OCI-LY7 (cell line): ENCODE measurements around the gene LGI4. TPM values are rescaled to one million over a fixed set of nuclear protein-coding genes. Genes with fewer than 3 reads are reported as not detected.

Experiments
- BruUV-seq: library from RNA; stranded (reverse); fragments of 400-500 nt; replicated peaks from 2 replicates; lab custom pipeline; 2021; lab: Mats Ljungman, UMichigan
- CTCF ChIA-PET: fragments of 300-600 bp; sonication (Branson Sonifier 250); formaldehyde crosslinking; loops from one replicate; lab custom pipeline; 2022; ENCODE audit warnings: antibody characterized with exemption; ENCODE audit not compliant: unreplicated experiment; lab: Charles Lee
- POLR2A ChIA-PET: fragments of 300-600 bp; sonication (Branson Sonifier 250); formaldehyde crosslinking; loops from one replicate; lab custom pipeline; 2022; ENCODE audit warnings: antibody characterized with exemption; lab: Charles Lee
- DNase-seq: peaks from one replicate; pipeline ENCODE4 v3.0.0-alpha.2; 2015; ENCODE audit warnings: low spot score
- H2AFZ ChIP-seq: fragments of 200-600 bp; sonication (generic), shearing (Covaris generic); 2 replicates; pipeline ENCODE4 v1.6.1; 2014; ENCODE audit warnings: mild to moderate bottlenecking, antibody characterized with exemption, low read length, moderate library complexity
- H3K27ac ChIP-seq: fragments of 200-600 bp; sonication (generic); 2 replicates; pipeline ENCODE4 v1.5.1; 2014; ENCODE audit warnings: mixed run types, low read depth, mild to moderate bottlenecking, moderate library complexity, low read length, inconsistent platforms; ENCODE audit not compliant: poor library complexity, severe bottlenecking
- H3K36me3 ChIP-seq: fragments of 200-600 bp; sonication (generic); 2 replicates; pipeline ENCODE4 v1.6.1; 2014; ENCODE audit warnings: mild to moderate bottlenecking, antibody characterized with exemption, low read length, moderate library complexity, mixed read lengths; ENCODE audit not compliant: insufficient read depth
- H3K4me1 ChIP-seq: fragments of 200-600 bp; sonication (generic); 2 replicates; pipeline ENCODE4 v1.5.1; 2014; ENCODE audit warnings: mild to moderate bottlenecking, low read length; ENCODE audit not compliant: insufficient read depth, poor library complexity, severe bottlenecking
- H3K4me2 ChIP-seq: fragments of 200-600 bp; sonication (generic); 2 replicates; pipeline ENCODE4 v1.6.1; 2014; ENCODE audit warnings: mild to moderate bottlenecking, low read length
- H3K4me3 ChIP-seq: fragments of 200-600 bp; sonication (generic); 2 replicates; pipeline ENCODE4 v1.5.1; 2014; ENCODE audit warnings: mild to moderate bottlenecking, low read depth, low read length; ENCODE audit not compliant: poor library complexity, severe bottlenecking
- H3K79me2 ChIP-seq: fragments of 200-600 bp; sonication (generic); 2 replicates; pipeline ENCODE4 v1.6.1; 2016; ENCODE audit warnings: low read depth, mild to moderate bottlenecking, low read length, moderate library complexity, mixed read lengths; ENCODE audit not compliant: insufficient read depth
- H3K9me2 ChIP-seq: fragments of 200-600 bp; sonication (generic); 2 replicates; pipeline ENCODE4 v1.6.1; 2016; ENCODE audit warnings: mild to moderate bottlenecking, low read length, mixed read lengths; ENCODE audit not compliant: insufficient read depth
- H3K9me3 ChIP-seq: fragments of 200-600 bp; sonication (generic); 2 replicates; pipeline ENCODE4 v1.6.1; 2014; ENCODE audit warnings: mild to moderate bottlenecking, mixed run types, low read length, mixed read lengths
- H4K20me1 ChIP-seq: fragments of 200-600 bp; sonication (generic); 2 replicates; pipeline ENCODE4 v1.6.1; 2014; ENCODE audit warnings: mild to moderate bottlenecking, antibody characterized with exemption, low read length, moderate library complexity, mixed read lengths; ENCODE audit not compliant: insufficient read depth
- CTCF ChIP-seq: fragments of 200-600 bp; sonication (generic); conservative IDR thresholded peaks from 2 replicates; pipeline ENCODE4 v1.5.1; 2014; ENCODE audit warnings: mild to moderate bottlenecking, antibody characterized with exemption, low read length, moderate library complexity, mixed read lengths
- EZH2phosphoT487 ChIP-seq: fragments of 200-600 bp; sonication (generic); IDR thresholded peaks from 2 replicates; pipeline ENCODE4 v1.6.1; 2018; ENCODE audit warnings: low read depth, borderline replicate concordance, mild to moderate bottlenecking, mixed run types, antibody characterized with exemption, low read length, moderate library complexity, mixed read lengths
- intact Hi-C: fragments of 100-400 bp; cut with micrococcal nuclease; formaldehyde crosslinking; loops from one replicate; pipeline ENCODE4 v1.10.0; 2022; ENCODE audit not compliant: unreplicated experiment
- total RNA-seq, 2 experiments: library from RNA; depleted of rRNA in 1 of 2; stranded (reverse); fragments of >200 nt in 1 of 2; shearing (Covaris generic) in 1 of 2; gene quantifications; 2 replicates each; pipeline ENCODE4 v1.2.3, GENCODE V29; 2014 to 2022

Gene LGI4
- total RNA-seq, 2 experiments from 2014 or later, result 0.28 to 5.9 TPM

- ChIA-PET POLR2A (interaction anchor here (0.7 to 3.5 kb wide), 2 partner anchors 8 to 73 kb away, joined by 3 to 25 read pairs; no protein-coding TSS in a partner anchor), CTCF (interaction anchor here (0.6 kb wide), 1 partner anchor 147 kb away, joined by 3 read pairs; no protein-coding TSS in a partner anchor)
- DNase-seq, result no peak
- no peak overlapping the region for H3K27ac ChIP-seq
- H2AFZ ChIP-seq, result no peak overlapping the region
- no peaks in the 10 kb centered on the region for H3K36me3 ChIP-seq
- peak overlapping the region; percentile 75; the same call in 1 of the 2 replicates for H3K4me2 ChIP-seq
- no peaks in the 10 kb centered on the region for H3K9me3 ChIP-seq
- no peak overlapping the region for H3K4me3 ChIP-seq
- H3K4me1 ChIP-seq, result peaks cover 43% of the 10 kb centered on the region
- no peak for TF ChIP-seq CTCF
- no peak for TF ChIP-seq EZH2phosphoT487
- no peaks in the 10 kb centered on the region for H3K79me2 ChIP-seq
- H3K9me2 ChIP-seq, result no peaks in the 10 kb centered on the region
- intact Hi-C loops, result loop anchor here (5.0 to 10.0 kb wide), 2 partner anchors 123 to 321 kb away; partner anchors contain the start of gene USF2
- no peaks in the 10 kb centered on the region for H4K20me1 ChIP-seq
- no TSS peak for BruUV-seq
These were observed 9.0 kb upstream of the LGI4 start for GRCh38 chr19:35143818-35144217.

DNA sequence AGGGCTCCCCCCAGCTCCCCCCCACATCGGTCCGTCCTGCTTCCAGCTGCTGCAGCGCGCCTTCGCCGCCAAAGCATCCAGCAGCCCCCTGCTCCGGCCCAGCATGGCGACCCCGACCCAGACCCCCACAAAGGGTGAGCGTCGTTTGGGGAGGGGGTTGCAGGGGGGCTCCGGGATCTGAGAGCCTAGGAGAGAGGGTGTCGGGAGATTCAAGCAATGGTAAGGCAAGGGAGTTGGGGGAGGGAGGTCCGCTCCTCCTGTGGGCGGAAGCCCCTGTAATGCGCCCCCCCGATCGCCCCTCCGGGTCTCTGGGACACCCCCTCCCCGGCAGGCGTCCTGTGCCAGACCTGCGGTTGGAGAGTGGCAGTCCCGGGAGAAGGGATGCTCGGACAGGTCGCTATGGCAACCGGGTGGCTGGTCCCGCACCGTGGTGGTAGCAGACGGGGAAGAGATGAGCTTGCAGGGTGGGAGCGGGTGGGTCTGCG is 8.4 kb upstream of the LGI4 start, which contains the start of gene FXYD7:
FXYD7 (plus strand) TSS at position 25 of the 485 bp plus-strand sequence; CDS start at position 104, 79 bp downstream.
- Histone ChIP-seq H3K4me1 (peaks cover 43% of the 10 kb centered on the region), H3K4me2 (peak within 1 kb of the TSS; percentile 95), H3K36me3 (no peaks in the 10 kb centered on the region), H3K9me3 (no peaks in the 10 kb centered on the region), H4K20me1 (no peaks in the 10 kb centered on the region), H3K27ac (no peak within 1 kb of the TSS), H3K4me3 (peak within 1 kb of the TSS; percentile 67), H3K9me2 (no peaks in the 10 kb centered on the region), H2AFZ (peak within 1 kb of the TSS; percentile 64), H3K79me2 (no peaks in the 10 kb centered on the region)
- no peak for TF ChIP-seq EZH2phosphoT487
- no peak for TF ChIP-seq CTCF
- DNase-seq, result no peak
- ChIA-PET POLR2A (interaction anchor here (0.7 to 3.5 kb wide), 2 partner anchors 8 to 73 kb away, joined by 3 to 25 read pairs; no protein-coding TSS in a partner anchor), CTCF (interaction anchor here (0.6 kb wide), 2 partner anchors 146 to 147 kb away, joined by 3 to 5 read pairs; no protein-coding TSS in a partner anchor)
- intact Hi-C loops, result loop anchor here (5.0 to 10.0 kb wide), 2 partner anchors 124 to 322 kb away; partner anchors contain the start of gene USF2
- no TSS peak for BruUV-seq
